Body of pancreas (tissue), 4 donors: ENCODE measurements around the gene MTMR3. TPM values are rescaled to one million over a fixed set of nuclear protein-coding genes. Genes with fewer than 3 reads are reported as not detected.

ENCODE experiments used
- ATAC-seq: fragments of 150-250 bp; one replicate; pipeline ENCODE4 v1.9.1; 2016
- DNase-seq, 4 donors: peaks; one replicate each; pipeline ENCODE4 v3.0.0-alpha.2; 2019
- H3K27ac ChIP-seq, 4 donors: fragments of 200-600 bp; sonication (generic); 1 replicate in 3 of 4; 2 replicates in 1 of 4; pipeline versions ENCODE4 v1.5.1 to v1.6.1; 2016 to 2019; ENCODE audit warnings: mild to moderate bottlenecking in 1 of 4, mixed read lengths in 1 of 4, moderate library complexity in 1 of 4
- H3K27me3 ChIP-seq, 2 donors: fragments of 200-600 bp; sonication (generic); one replicate each; pipeline ENCODE4 v1.6.0; 2016; ENCODE audit warnings: mild to moderate bottlenecking in 1 of 2
- H3K36me3 ChIP-seq, 2 donors: fragments of 200-600 bp; sonication (generic); replicated peaks in 1 of 2; 2 replicates each; pipeline ENCODE4 v1.5.1; 2016; ENCODE audit warnings: low read depth in 2 of 2; ENCODE audit not compliant: insufficient read depth in 1 of 2
- H3K4me1 ChIP-seq: fragments of 200-600 bp; sonication (generic); one replicate; pipeline ENCODE4 v1.6.0; 2016
- H3K4me3 ChIP-seq, 2 donors: fragments of 200-600 bp; sonication (generic); 1 replicate in 1 of 2; 2 replicates in 1 of 2; pipeline ENCODE4 v1.5.1; 2016 to 2019
- H3K9me3 ChIP-seq, 3 donors: fragments of 200-600 bp; sonication (generic); 1 replicate in 2 of 3; 2 replicates in 1 of 3; pipeline ENCODE4 v1.5.1; 2016
- POLR2A ChIP-seq, 3 donors: fragments of 450-650 bp; IDR thresholded peaks; one replicate each; pipeline ENCODE4 v1.6.1; 2016; ENCODE audit warnings: antibody characterized with exemption in 3 of 3, mild to moderate bottlenecking in 2 of 3
- WGBS, 2 donors: methylation state at CpG; one replicate each; pipeline ENCODE4 v1.1.5; 2017; 5-methylcytosine and 5-hydroxymethylcytosine counted together
- intact Hi-C: fragments of 100-400 bp; cut with DNase I; formaldehyde crosslinking; loops from one replicate; pipeline ENCODE4 v1.15.1; 2023
- total RNA-seq, 2 donors: library from RNA; depleted of rRNA; stranded (reverse); fragments of >200 nt; gene quantifications; one replicate each; pipeline ENCODE4 v1.1.0, GENCODE V29; 2016
- TF ChIP-seq, protein P1 (sequence below), 7 experiments: fragments of 450-650 bp in 4 of 7; fragments of 200-600 bp in 3 of 7; sonication (generic) in 3 of 7; IDR thresholded peaks; one replicate each; pipeline ENCODE4 v1.5.1; 2016 to 2019; ENCODE audit warnings: antibody characterized with exemption in 7 of 7

Gene MTMR3
- total RNA-seq, 2 donors from 2014 or later = 37.9 to 46.7 TPM

DNA sequence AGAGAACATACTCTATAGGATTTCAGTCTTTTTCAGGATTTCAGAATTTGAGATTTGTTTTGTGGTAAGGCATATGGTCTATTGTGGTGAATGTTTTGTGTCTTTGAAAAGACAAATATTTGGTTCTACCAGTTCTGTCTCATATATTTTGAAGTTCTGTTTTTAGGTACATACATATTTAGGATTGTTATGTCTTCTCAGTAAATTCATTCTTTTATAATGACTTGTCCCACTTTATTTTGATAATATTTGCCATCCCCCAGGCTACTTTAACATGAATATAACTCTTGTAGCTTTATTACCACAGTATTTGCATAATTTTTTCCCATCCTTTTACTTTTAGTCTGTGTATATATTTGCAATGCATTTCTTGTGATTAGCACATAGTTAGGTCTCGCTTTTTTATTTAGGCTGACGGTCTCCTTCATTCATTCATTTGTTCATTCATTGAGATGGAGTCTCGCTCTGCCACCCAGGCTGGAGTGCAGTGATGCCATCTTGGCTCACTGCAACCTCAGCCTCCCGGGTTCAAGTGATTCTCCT, 32.1 kb downstream of the MTMR3 start:
- no peak for ATAC-seq
- no peak for TF ChIP-seq POLR2A (IDR thresholded peaks at IDR 0.05)
- TF ChIP-seq, protein P1, sequence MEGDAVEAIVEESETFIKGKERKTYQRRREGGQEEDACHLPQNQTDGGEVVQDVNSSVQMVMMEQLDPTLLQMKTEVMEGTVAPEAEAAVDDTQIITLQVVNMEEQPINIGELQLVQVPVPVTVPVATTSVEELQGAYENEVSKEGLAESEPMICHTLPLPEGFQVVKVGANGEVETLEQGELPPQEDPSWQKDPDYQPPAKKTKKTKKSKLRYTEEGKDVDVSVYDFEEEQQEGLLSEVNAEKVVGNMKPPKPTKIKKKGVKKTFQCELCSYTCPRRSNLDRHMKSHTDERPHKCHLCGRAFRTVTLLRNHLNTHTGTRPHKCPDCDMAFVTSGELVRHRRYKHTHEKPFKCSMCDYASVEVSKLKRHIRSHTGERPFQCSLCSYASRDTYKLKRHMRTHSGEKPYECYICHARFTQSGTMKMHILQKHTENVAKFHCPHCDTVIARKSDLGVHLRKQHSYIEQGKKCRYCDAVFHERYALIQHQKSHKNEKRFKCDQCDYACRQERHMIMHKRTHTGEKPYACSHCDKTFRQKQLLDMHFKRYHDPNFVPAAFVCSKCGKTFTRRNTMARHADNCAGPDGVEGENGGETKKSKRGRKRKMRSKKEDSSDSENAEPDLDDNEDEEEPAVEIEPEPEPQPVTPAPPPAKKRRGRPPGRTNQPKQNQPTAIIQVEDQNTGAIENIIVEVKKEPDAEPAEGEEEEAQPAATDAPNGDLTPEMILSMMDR (IDR thresholded peaks at IDR 0.05) = no peak
- intact Hi-C loops = no loop called here
- H3K36me3 ChIP-seq = no peaks in the 10 kb centered on the region
- H3K27me3 ChIP-seq = no peaks in the 10 kb centered on the region
- H3K9me3 ChIP-seq = no peaks in the 10 kb centered on the region
- H3K4me3 ChIP-seq = no peak overlapping the region
- H3K4me1 ChIP-seq = peaks cover 40% of the 10 kb centered on the region
- whole genome bisulfite sequencing, 2 donors = 92 to 99% methylated on average over 4 of the region's 4 CpGs
- H3K27ac ChIP-seq = no peak overlapping the region
- DNase-seq = no peak

DNA sequence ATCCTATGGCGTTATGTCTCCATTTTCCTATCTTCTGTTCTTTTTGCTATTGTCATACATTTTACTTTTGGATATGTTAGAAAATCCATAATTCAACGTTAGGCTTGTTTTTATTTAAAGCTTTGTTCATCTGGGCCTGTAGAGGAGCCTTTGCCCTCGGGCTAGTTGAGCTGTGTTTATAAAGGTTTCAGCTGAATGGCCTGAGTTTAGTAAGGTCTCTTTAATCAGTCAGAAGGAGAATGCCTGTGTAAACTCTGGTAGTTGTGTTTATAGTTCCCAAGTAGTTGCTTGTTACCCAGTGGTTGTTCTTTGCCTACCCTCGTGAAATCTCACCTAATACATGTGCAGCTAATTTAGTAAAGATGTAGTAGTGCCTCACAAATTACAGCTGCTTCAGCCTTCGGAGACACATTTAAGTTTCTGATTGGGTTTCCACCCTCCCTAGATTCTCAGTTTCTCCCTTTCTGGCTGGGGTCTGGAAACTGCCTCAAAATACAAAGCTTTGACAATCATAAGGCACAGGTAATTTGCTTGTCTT, 33.1 kb downstream of the MTMR3 start:
- no peak overlapping the region for H3K27ac ChIP-seq
- 77 to 85% methylated on average over 5 of the region's 5 CpGs for WGBS, 2 donors
- intact Hi-C loops = no loop called here

DNA sequence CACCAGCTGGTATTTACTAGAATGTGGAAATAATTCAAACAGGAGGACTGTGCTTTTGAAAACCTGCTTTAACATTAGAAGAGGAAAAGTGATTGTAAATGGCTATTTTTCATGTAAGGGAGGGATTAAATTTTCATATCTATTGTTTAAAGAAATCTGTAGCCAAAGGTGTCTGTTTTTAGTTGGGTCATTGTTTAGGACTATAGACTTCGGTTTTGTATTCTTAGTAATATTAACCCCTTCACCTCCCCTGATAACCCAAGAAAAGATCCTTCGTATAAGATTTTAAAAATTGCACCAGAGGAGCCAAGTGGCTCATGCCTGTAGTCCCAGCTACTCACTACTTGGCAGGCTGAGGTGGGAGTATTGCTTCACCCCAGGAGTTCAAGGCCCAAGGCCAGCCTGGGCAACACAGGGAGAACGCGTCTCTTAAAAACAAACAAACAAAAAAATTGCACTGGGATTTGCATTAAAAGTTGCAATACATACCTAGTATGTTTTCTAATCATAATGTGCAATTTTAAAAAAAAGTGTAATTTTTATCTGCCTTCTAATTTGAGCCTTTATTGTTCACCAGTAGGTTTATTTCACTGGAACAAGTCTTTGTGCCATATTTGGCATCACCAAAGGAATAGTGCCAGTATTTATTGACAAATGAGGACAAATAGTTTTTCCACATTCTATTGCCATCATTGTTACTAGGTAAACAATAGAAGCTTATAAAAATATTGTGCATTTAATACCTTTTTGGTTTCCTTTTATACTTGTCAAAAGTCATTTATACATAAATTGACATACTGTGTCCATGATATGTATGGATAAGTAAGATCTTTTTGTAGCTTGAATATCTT, 34.3 kb downstream of the MTMR3 start:
- Histone ChIP-seq H3K4me3 (no peak overlapping the region), H3K27me3 (no peaks in the 10 kb centered on the region), H3K36me3 (no peaks in the 10 kb centered on the region), H3K9me3 (no peaks in the 10 kb centered on the region), H3K4me1 (peaks cover 38% of the 10 kb centered on the region), H3K27ac (no peak overlapping the region)
- ATAC-seq (peak; percentile 73), DNase-seq (peak; percentile 44 to 58 (median 46))
- TF ChIP-seq, protein P1 (IDR thresholded peaks at IDR 0.05) = no peak
- no peak for TF ChIP-seq POLR2A (IDR thresholded peaks at IDR 0.05)
- WGBS, 2 donors = 14 to 19% methylated on average over 4 of the region's 4 CpGs
- intact Hi-C loops = no loop called here

More for the DNA sequence above, 33.1 kb downstream of the MTMR3 start:
- TF ChIP-seq, protein P1 (IDR thresholded peaks at IDR 0.05) = no peak
- no peak for TF ChIP-seq POLR2A (IDR thresholded peaks at IDR 0.05)
- ATAC-seq = no peak
- Histone ChIP-seq H3K36me3 (no peaks in the 10 kb centered on the region), H3K4me3 (no peak overlapping the region), H3K4me1 (peaks cover 40% of the 10 kb centered on the region), H3K27me3 (no peaks in the 10 kb centered on the region), H3K9me3 (no peaks in the 10 kb centered on the region)
- DNase-seq = no peak

DNA sequence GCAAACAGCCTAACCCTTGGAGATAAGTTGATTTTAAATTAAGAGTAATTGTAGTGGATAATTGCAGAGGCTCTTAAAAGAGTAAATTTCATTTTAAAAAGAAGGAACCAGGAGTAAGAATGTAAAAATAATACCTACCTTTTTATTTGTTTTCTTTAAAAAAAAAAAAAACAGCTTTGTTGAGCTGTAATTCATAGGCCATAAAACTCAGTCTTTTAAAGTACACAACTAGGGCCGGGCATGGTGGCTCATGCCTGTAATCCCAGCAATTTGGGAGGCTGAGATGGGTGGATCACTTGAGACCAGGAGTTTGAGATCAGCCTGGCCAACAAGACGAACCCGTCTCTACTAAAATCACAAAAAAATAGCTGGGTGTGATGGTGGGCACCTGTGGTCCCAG, 42.4 kb downstream of the MTMR3 start:
- H3K4me1 ChIP-seq = no peaks in the 10 kb centered on the region
- TF ChIP-seq, protein P1 (IDR thresholded peaks at IDR 0.05) = no peak
- TF ChIP-seq POLR2A (IDR thresholded peaks at IDR 0.05) = no peak
- no peaks in the 10 kb centered on the region for H3K9me3 ChIP-seq
- no peaks in the 10 kb centered on the region for H3K27me3 ChIP-seq
- H3K27ac ChIP-seq = no peak overlapping the region
- intact Hi-C loops = no loop called here
- no peak overlapping the region for H3K4me3 ChIP-seq
- WGBS, 2 donors = 100% methylated on average over 3 of the region's 3 CpGs
- no peaks in the 10 kb centered on the region for H3K36me3 ChIP-seq
- DNase-seq (no peak), ATAC-seq (no peak)
